Smooth muscle cell (in vitro differentiated cells): ENCODE data around the gene GID8. TPM values are rescaled to one million over a fixed set of nuclear protein-coding genes. Genes with fewer than 3 reads are reported as not detected.

ENCODE experiments used
- DNase-seq: peaks from one replicate; lab custom pipeline; 2025; ENCODE audit not compliant: unreplicated experiment; lab: John Stamatoyannopoulos, UW
- H2AFZ ChIP-seq: fragments of 200-600 bp; sonication (generic); 2 replicates; pipeline ENCODE4 v1.6.0; 2016; ENCODE audit warnings: antibody characterized with exemption, low read depth, mild to moderate bottlenecking
- H3F3A ChIP-seq: fragments of 200-600 bp; sonication (generic); 2 replicates; pipeline ENCODE4 v1.6.0; 2017; ENCODE audit warnings: antibody characterized with exemption, low read depth
- H3K27ac ChIP-seq: fragments of 200-600 bp; sonication (generic); 2 replicates; pipeline ENCODE4 v1.5.1; 2016; ENCODE audit warnings: low read depth, mild to moderate bottlenecking
- H3K27me3 ChIP-seq: fragments of 200-600 bp; sonication (generic); 2 replicates; pipeline ENCODE4 v1.6.1; 2016; ENCODE audit warnings: low read depth, mild to moderate bottlenecking
- H3K36me3 ChIP-seq: fragments of 200-600 bp; sonication (generic); 2 replicates; pipeline ENCODE4 v1.5.1; 2016; ENCODE audit warnings: low read depth
- H3K4me1 ChIP-seq: fragments of 200-600 bp; sonication (generic); 2 replicates; pipeline ENCODE4 v1.5.1; 2016; ENCODE audit warnings: low read depth
- H3K4me2 ChIP-seq: fragments of 200-600 bp; sonication (generic); 2 replicates; pipeline ENCODE4 v1.6.0; 2016; ENCODE audit warnings: mild to moderate bottlenecking
- H3K4me3 ChIP-seq: fragments of 200-600 bp; sonication (generic); 2 replicates; pipeline ENCODE4 v1.5.1; 2016; ENCODE audit warnings: mild to moderate bottlenecking
- H3K79me2 ChIP-seq: fragments of 200-600 bp; sonication (generic); 2 replicates; pipeline ENCODE4 v1.6.0; 2016; ENCODE audit warnings: low read depth, mild to moderate bottlenecking
- H3K9ac ChIP-seq: fragments of 200-600 bp; sonication (generic); 2 replicates; pipeline ENCODE4 v1.6.0; 2016; ENCODE audit warnings: low read depth
- H3K9me3 ChIP-seq: fragments of 200-600 bp; sonication (generic); replicated peaks from 2 replicates; pipeline ENCODE4 v1.5.1; 2016; ENCODE audit warnings: low read depth
- H4K20me1 ChIP-seq: fragments of 200-600 bp; sonication (generic); 2 replicates; pipeline ENCODE4 v1.6.0; 2016; ENCODE audit warnings: low read depth
- CTCF ChIP-seq: fragments of 200-600 bp; sonication (generic); IDR thresholded peaks from 2 replicates; pipeline ENCODE4 v1.5.1; 2017; ENCODE audit warnings: borderline replicate concordance, mild to moderate bottlenecking, antibody characterized with exemption; ENCODE audit not compliant: insufficient read depth, poor library complexity, severe bottlenecking
- WGBS: methylation state at CpG from one replicate; pipeline ENCODE4 v1.1.7; 2016; ENCODE audit warnings: low lambda C conversion rate; 5-methylcytosine and 5-hydroxymethylcytosine counted together
- polyA plus RNA-seq: library from polyadenylated mRNA; unstranded; fragments of >200 nt; fragmentation: Nextera tagmentation; extraction: Ambion mirVana; gene quantifications from 2 replicates; pipeline ENCODE4 v1.2.1, GENCODE V29; 2016
- total RNA-seq: library from RNA; depleted of rRNA; stranded (reverse); fragments of >200 nt; gene quantifications from 2 replicates; pipeline ENCODE4 v1.2.3, GENCODE V29; 2014

GID8 gene
- total and polyA plus RNA-seq, 2 experiments from 2014 or later: 13.9 to 23.5 TPM

- H4K20me1 ChIP-seq: peaks cover 43% of the 10 kb centered on the region
- H3K79me2 ChIP-seq: peaks cover 40% of the 10 kb centered on the region
- peaks cover 18% of the 10 kb centered on the region for H3K4me1 ChIP-seq
- DNase-seq: no peak
- H3F3A ChIP-seq: peaks cover 8% of the 10 kb centered on the region
- H3K4me2 ChIP-seq: peak overlapping the region; percentile 99
- H3K27me3 ChIP-seq: no peaks in the 10 kb centered on the region
- H3K36me3 ChIP-seq: peaks cover 7% of the 10 kb centered on the region
- peak overlapping the region; percentile 53 for H3K4me3 ChIP-seq
- WGBS: 92% methylated on average over 8 of the region's 8 CpGs
- H3K9me3 ChIP-seq: no peaks in the 10 kb centered on the region
- H3K27ac ChIP-seq: peak overlapping the region; percentile 84
- no peak for TF ChIP-seq CTCF
- H3K9ac ChIP-seq: peak overlapping the region; percentile 80
- no peak overlapping the region for H2AFZ ChIP-seq
Measured at GRCh38 chr20:62951896-62952372, 14.0 kb downstream of the GID8 start.

DNA sequence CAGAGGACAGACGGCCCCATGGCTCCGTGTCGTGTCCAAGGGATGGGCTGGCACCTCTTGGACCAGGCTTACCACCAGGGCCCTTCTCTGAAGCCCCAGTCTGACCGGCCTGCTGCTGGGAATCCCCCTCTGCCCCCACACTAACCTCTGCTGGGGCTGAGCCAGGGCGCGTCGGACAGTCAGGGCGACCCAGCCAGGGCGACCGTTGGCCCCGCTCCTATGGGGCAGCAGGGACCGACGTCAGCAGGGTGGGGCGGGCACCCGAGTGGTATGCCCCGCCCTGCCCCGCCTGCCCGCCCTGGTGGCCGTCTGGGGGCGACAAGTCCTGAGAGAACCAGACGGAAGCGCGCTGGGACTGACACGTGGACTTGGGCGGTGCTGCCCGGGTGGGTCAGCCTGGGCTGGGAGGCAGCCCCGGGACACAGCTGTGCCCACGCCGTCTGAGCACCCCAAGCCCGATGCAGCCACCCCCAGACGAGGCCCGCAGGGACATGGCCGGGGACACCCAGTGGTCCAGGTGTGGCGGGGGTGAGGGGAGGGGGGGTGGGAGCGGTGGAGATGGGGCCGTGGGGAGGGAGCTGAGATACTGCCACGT lies 14.5 kb downstream of the GID8 start, which contains the start of gene SLC17A9:
TSS of gene SLC17A9 (plus strand) at position 337 of the 595 bp plus-strand sequence. CDS start at position 459, 122 bp downstream.
- Histone ChIP-seq H3K27ac (peak within 1 kb of the TSS; percentile 84), H2AFZ (no peak within 1 kb of the TSS), H3K9me3 (no peaks in the 10 kb centered on the region), H4K20me1 (peaks cover 43% of the 10 kb centered on the region), H3K4me1 (peaks cover 18% of the 10 kb centered on the region), H3K79me2 (peaks cover 40% of the 10 kb centered on the region), H3K4me2 (peak within 1 kb of the TSS; percentile 99), H3K27me3 (no peaks in the 10 kb centered on the region), H3F3A (peaks cover 8% of the 10 kb centered on the region), H3K9ac (peak within 1 kb of the TSS; percentile 80), H3K4me3 (peak within 1 kb of the TSS; percentile 53), H3K36me3 (peaks cover 7% of the 10 kb centered on the region)
- no peak for TF ChIP-seq CTCF
- 6% methylated on average over 31 of the region's 37 CpGs for WGBS
- peak; percentile 57 for DNase-seq

DNA sequence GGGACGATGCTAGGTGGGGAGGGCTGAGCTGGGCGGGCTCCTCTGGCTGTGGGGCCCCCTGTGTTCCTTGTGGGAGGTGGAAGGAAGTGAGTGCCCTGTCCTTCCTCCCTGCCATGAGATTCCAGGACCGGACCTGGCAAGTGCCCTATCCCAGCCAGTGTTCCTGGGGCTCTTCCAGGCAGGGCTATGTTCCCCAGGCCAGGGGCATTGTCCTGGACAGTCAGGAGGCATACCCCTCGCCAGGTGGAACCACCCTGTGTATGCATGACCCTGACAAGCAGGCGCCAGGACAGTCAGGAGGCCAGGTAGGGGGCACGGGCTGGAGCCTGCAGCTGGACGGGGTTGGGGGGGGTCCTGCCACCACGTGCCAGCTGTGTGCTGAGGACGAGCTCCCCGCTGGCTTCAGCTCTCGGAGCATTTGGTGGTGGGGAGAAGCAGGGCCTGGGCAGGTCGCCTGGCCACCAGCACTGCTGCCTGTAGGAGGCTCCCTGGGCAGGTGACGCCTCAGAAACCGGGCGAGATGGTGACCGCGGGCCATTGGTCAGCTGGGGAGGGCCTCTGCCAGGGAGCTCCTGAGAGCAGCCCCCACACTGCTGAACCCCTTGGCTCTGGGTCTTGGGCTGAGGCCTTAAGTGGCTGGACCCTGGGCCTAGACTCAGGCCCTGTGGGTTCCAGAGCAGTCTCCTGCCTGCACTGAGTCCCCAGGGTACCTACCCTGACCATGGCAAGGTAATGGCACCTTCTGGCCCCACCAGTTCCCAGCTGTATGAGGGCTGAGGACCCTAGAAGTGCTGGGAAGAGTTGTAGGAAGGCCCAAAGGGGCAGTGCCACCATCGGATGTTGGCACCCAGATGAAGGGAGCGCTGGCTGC lies 15.3 kb downstream of the GID8 start:
- no peak for TF ChIP-seq CTCF
- H3K4me3 ChIP-seq: peak overlapping the region; percentile 53
- peak overlapping the region; percentile 80 for H3K9ac ChIP-seq
- peaks cover 38% of the 10 kb centered on the region for H3K79me2 ChIP-seq
- peaks cover 3% of the 10 kb centered on the region for H3F3A ChIP-seq
- peak overlapping the region; percentile 84 for H3K27ac ChIP-seq
- no peak overlapping the region for H2AFZ ChIP-seq
- H3K4me2 ChIP-seq: peak overlapping the region; percentile 99
- H3K36me3 ChIP-seq: peaks cover 3% of the 10 kb centered on the region
- 37% methylated on average over 18 of the region's 19 CpGs for WGBS
- peaks cover 18% of the 10 kb centered on the region for H3K4me1 ChIP-seq
- no peaks in the 10 kb centered on the region for H3K9me3 ChIP-seq
- peaks cover 49% of the 10 kb centered on the region for H4K20me1 ChIP-seq
- no peaks in the 10 kb centered on the region for H3K27me3 ChIP-seq
- peak; percentile 33 for DNase-seq
